ENCODE data around the gene STAT2.
"Not testable (repeated sequence)": the region's sequence is repeated elsewhere in the genome, so short reads cannot be mapped to it uniquely, and the experiment has no call there.

The STAT2 gene

GRCh38 chr12:56324206-56324605 is 35.7 kb downstream of the STAT2 start:
- no peak for DNase-seq

DNA sequence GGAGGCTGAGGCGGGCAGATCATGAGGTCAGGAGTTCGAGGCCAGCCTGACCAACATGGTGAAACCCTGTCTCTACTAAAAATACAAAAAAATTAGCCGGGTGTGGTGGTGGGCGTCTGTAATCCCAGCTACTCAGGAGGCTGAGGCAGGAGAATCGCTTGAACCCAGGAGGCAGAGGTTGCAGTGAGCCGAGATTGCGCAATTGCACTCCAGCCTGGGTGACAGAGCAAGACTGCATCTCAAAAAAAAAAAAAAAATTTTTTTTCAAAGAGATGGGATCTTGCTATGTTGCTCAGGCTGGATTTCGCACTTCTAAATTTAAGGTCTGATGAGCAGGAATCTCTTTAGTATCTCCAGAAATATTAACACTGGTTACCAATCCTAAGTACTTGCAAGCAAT is 38.3 kb downstream of the STAT2 start:
- DNase-seq: not testable (repeated sequence)

GRCh38 chr12:56321027-56321426 is 38.9 kb downstream of the STAT2 start:
- no peak for DNase-seq

- DNase-seq: no peak
Measured at GRCh38 chr12:56317675-56318074, 42.2 kb downstream of the STAT2 start.

DNA sequence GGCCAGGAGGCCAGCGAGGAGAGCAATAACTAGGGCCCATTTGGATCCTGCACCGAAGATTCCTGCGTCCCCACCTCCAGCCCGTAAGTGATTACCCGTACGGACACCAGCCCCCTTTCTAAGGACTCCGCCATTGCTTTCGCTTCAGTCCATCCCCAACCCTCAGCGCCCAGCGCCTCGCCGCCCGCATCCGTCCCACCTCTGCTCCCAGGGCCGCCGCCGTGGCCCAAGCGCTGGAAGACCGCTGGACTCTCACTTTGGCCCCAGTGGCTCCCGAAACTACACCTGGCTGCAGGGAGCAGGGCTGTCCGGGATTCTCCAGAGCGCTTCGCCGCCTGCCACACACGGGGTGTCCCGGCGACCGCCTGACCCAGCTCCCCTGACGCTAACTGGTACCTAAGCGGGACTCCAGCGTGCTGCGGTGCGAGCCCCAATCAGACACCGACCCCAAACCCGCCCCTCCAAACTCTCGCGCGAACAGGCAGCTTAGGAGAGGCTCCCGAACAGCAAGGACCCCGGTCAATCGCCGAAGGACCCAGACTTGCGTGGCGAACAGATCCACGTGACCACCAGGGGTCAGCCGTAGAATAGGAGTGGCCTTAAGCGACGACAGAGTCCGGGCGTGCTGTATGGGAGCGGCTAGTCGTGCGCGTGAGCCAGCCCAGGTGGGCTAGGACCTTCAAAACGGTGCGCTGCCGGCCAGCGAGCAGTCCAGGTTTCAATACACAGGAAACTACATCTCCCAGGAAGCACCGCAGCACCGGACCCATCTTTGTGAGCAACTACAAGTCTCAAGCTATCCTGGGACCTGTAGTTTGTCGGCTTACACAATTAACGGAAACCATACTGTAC is 44.1 kb downstream of the STAT2 start, which contains the start of gene CNPY2:
CNPY2 (minus strand) TSS at position 367 of the 852 bp plus-strand sequence. CDS start 771 bp downstream, outside the sequence.
- DNase-seq: peak; percentile 98

DNA sequence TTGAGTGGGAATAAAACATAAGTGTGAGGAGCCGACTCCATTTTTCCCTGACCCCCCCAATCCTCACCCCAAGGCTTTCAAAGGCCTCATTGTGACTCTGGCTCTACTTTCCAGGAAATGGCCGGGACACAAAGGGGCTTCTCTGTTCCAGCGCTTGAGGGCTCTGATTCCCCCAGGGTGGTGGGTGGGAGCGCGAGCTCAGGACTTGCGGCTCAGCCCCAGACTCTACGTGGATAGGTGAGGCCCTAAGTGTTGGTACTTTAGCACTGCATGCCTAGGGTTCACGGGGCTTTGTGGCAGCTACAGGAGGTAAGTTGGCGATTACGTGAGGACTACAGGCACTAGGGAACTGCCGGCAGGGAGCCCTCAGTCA is 44.7 kb downstream of the STAT2 start:
- peak; percentile 16 for DNase-seq

GRCh38 chr12:56311003-56311402 is 48.9 kb downstream of the STAT2 start:
- no peak for DNase-seq

- DNase-seq: no peak
Measured at GRCh38 chr12:56308714-56309113, 51.2 kb downstream of the STAT2 start.

GRCh38 chr12:56307221-56307965 is 52.5 kb downstream of the STAT2 start:
- DNase-seq: no peak

DNA sequence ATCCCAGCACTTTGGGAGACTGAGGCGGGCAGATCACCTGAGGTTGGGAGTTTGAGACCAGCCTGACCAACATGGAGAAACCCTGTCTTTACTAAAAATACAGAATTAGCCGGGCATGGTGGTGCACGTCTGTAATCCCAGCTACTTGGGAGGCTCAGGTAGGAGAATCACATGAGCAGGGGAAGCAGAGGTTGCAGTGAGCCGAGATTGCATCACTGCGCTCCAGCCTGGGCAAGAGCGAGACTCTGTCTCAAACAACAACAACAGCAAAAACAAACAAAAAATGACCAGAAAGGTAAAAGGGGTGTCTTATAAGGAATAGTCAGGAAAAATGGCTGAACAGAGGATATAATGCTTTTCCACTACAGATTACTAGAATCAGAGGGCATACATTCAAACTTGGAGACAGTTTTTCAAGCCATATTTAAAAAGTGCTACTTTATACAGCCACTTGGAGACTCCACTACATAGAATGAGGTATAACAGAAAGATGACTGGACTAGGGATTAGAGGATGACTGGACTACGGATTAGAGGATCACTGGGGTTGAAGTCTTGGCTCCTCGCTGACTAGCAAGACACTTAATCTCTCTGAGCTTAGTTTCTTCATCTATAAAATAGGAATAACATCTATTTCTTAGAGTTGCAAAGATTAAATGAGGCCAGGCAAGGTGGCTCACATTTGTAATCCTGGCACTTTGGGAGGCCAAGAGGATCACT is 54.9 kb downstream of the STAT2 start:
- DNase-seq: no peak

DNA sequence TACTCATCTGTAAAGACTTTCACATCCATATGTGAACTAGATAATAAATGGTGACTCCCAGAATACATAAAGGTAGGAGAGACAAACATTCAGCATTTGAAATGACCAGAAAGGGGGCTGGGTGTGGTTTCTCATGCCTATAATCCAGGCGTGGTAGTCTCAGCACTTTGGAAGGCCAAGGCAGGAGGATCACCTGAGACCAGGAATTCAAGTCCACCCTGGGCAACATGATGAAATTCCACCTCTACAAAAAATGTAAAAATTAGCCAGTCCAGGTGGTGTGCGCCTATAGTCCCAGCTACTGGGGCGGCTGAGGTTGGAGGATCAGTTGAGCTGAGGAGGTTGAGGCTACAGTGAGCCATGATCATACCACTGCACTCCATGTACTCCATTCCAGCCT is 55.6 kb downstream of the STAT2 start:
- no peak for DNase-seq

GRCh38 chr12:56300644-56301464 is 59.1 kb downstream of the STAT2 start:
- no peak for DNase-seq

DNA sequence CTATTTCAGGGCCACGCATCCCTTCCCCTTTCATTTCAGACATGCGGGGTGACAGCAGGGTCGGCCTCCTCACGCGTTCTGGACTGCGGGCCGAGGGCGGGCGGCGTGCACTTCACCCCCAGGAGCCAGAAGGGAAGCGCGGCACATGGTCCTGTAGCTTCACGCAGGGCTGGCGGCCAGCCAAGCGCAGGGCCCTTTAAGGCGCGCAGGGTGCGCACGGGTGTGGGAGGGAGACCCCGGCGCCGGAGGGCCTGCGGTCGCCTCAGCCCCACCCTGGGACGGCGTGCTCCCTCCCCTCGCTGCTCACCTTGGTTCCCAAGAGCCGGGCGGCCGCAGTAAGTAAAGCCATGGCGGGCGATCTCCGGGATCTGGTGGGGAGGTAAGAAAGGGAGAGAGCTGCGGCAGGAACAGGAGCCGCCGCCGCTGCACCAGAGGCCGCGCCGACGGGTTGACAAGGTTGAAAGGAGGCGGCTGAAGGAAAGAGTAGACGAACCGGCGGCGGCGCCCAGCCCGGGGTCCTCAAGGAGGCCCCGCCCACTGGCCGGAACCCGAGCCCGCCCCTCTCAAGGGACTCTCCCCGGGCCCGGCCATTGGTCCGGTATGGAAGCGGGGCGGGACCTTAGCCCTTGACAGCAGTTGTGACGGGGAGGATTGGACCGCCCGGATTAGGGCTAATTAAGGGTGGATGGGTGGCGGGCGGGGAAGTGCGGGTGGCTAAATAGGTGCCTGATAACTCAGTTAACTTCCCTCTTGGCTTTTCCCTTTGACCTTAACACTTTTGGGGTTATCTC is 59.9 kb downstream of the STAT2 start, which contains the start of gene CS:
CS (minus strand) TSS at position 478 of the 791 bp plus-strand sequence; CDS start at position 349, 129 bp downstream.
- peak; percentile 100 for DNase-seq

DNA sequence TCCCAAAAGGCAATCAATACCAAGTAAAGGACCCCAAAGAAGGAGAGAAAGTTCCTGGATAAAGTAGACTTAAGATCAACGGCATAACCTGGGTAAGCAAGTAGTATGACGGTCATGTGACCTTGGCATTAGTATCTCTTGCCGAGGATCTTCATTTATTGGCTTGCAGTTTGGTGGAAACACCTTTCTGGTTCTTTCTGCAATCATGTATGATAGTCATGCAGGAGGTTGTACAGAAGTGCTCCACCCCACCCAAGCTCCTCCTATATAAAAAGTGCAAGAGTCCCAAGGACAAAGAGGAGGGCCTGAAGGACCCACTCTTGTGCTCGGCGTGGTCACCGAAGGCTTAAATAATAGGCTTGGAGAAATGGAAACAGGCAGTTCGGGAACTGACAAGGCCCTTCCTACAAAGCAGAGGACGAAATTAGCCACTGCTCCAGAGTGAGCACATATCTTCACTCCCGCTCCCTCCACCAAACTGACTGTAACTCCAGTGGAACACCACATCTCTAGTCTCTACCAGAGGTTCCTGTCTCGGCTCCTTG is 60.5 kb downstream of the STAT2 start:
- peak; percentile 53 for DNase-seq

GRCh38 chr12:56298828-56299227 is 61.1 kb downstream of the STAT2 start:
- no peak for DNase-seq

DNA sequence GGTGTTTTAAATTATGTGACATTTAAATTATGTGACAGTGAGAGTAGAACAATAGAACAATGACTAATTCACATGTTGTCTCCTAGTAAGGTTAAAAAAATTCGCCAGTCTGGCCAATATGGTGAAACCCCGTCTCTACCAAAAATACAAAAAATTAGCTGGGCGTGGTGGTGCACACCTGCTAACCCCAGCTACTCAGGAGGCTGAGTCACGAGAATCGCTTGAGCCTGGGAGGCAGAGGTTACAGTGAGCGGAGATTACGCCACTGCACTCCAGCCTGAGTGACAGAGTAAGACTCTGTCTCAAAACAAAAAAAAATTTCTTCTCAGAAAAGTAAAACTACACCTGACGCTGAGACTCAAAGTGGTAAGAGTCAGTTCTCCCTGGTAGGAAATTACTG is 62.5 kb downstream of the STAT2 start:
- no peak for DNase-seq

- no peak for DNase-seq
Measured at GRCh38 chr12:56296295-56296694, 63.6 kb downstream of the STAT2 start.

DNA sequence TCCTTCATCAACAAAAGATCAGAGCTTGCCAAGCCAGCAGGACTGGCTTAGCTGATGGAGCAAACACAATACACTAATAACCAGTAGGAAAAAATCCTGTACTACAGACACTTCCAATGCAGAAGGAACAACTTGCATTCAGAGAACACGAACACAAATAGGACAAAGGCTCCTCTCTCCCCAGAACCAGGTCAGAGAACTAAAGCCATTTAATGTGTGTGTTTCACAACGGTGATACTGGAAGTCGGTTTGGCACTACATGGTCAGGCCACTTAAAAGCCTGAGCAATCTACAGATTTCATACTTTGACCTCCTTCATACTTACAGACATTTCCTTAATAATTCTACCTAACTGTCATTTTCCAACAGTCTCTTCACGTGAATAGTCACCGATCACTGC is 66.1 kb downstream of the STAT2 start:
- no peak for DNase-seq

Measured in activated CD4-positive, alpha-beta T cell treated with anti-CD3 and anti-CD28 coated beads, Interleukin-2, Interleukin-6, amounts not matched to agents 100 ng/mL and 50 ng/mL, durations not matched to agents 16 hours and 8 hours (primary cell).